A549 (cell line): ENCODE measurements around the gene DHX8. TPM values are rescaled to one million over a fixed set of nuclear protein-coding genes. Genes with fewer than 3 reads are reported as not detected.

Experiments
- ATAC-seq, 2 experiments: fragments of 200-7000 bp in 1 of 2; fragments of >200 bp in 1 of 2; cut with Nextera tagmentation in 1 of 2; cut with Tn5 transposase in 1 of 2; 3 replicates each; pipeline versions ENCODE4 v1.8.0 to v1.9.1; 2018 to 2020; ENCODE audit warnings: mild to moderate bottlenecking in 1 of 2, moderate library complexity in 1 of 2
- CTCF ChIA-PET: fragments of 300-600 bp; sonication (Branson Sonifier 250); formaldehyde crosslinking; extraction: SDS; loops from one replicate; lab custom pipeline; 2021; ENCODE audit warnings: antibody characterized with exemption, inconsistent platforms; lab: Yijun Ruan, JAX
- POLR2A ChIA-PET: fragments of 350-600 bp; formaldehyde crosslinking; extraction: SDS; loops from one replicate; lab custom pipeline; 2021; ENCODE audit warnings: antibody characterized with exemption, inconsistent platforms; lab: Yijun Ruan, JAX
- DNase-seq, 2 experiments: peaks; one replicate each; pipeline versions ENCODE4 v3.0.0 to v3.0.0-alpha.2; 2011 to 2016; ENCODE audit warnings: low read depth in 1 of 2, low spot score in 1 of 2
- FAIRE-seq: peaks from 2 replicates; lab custom pipeline; 2011; peaks lifted over from hg19 to GRCh38; lab: Jason Lieb, UNC
- H3K27ac ChIP-seq, 2 experiments: fragments of >200 bp; sonication (Bioruptor Twin); formaldehyde crosslinking; 3 replicates each; pipeline ENCODE4 v1.5.1; 2016 to 2017
- H3K4me1 ChIP-seq: fragments of >200 bp; sonication (Bioruptor Twin); formaldehyde crosslinking; 3 replicates; pipeline ENCODE4 v1.6.1; 2016
- H3K4me2 ChIP-seq: fragments of >200 bp; sonication (Bioruptor Twin); formaldehyde crosslinking; 3 replicates; pipeline ENCODE4 v1.6.1; 2016
- H3K4me3 ChIP-seq: fragments of >200 bp; sonication (Bioruptor Twin); formaldehyde crosslinking; 3 replicates; pipeline ENCODE4 v1.5.1; 2016
- H3K9me3 ChIP-seq: fragments of >200 bp; sonication (Bioruptor Twin); formaldehyde crosslinking; 3 replicates; pipeline ENCODE4 v1.6.1; 2016
- BHLHE40 ChIP-seq: IDR thresholded peaks from 2 replicates; pipeline ENCODE4 v1.6.1; 2012; ENCODE audit warnings: low read depth, low read length, inconsistent platforms
- CTCF ChIP-seq: fragments of >200 bp; sonication (Bioruptor Twin); formaldehyde crosslinking; IDR thresholded peaks from 3 replicates; pipeline ENCODE4 v1.5.1; 2016
- ESRRA ChIP-seq: fragments of 150-350 bp; IDR thresholded peaks from 2 replicates; pipeline ENCODE4 v1.6.1; 2014; ENCODE audit warnings: mild to moderate bottlenecking, low read length, borderline replicate concordance
- HOXB5 ChIP-seq: fragments of 250-450 bp; sonication (Bioruptor Pico); IDR thresholded peaks from 2 replicates; pipeline ENCODE4 v1.5.0; 2020; ENCODE audit warnings: mild to moderate bottlenecking, moderate library complexity
- JUN ChIP-seq, 2 experiments: fragments of >200 bp; sonication (Bioruptor Twin); formaldehyde crosslinking; IDR thresholded peaks; 2 replicates in 1 of 2; 3 replicates in 1 of 2; pipeline ENCODE4 v1.6.1; 2016 to 2017
- KDM1A ChIP-seq: fragments of 200-600 bp; sonication (generic); IDR thresholded peaks from 2 replicates; pipeline ENCODE4 v1.6.1; 2016; ENCODE audit warnings: low read depth, mild to moderate bottlenecking
- MYC ChIP-seq: IDR thresholded peaks from 2 replicates; pipeline ENCODE4 v1.6.1; 2012; ENCODE audit warnings: mild to moderate bottlenecking, inconsistent platforms, low read length, improper control_type of control experiment, borderline replicate concordance
- NFE2L2 ChIP-seq: fragments of 150-350 bp; conservative IDR thresholded peaks from 2 replicates; pipeline ENCODE4 v1.6.1; 2014; ENCODE audit warnings: low read length
- NPAS2 ChIP-seq: fragments of 250-450 bp; sonication (Bioruptor Pico); IDR thresholded peaks from 2 replicates; pipeline ENCODE4 v1.8.0; 2022; ENCODE audit warnings: mild to moderate bottlenecking, moderate library complexity, borderline replicate concordance
- NR3C1 ChIP-seq: fragments of >200 bp; sonication (Bioruptor Twin); formaldehyde crosslinking; IDR thresholded peaks from 3 replicates; pipeline ENCODE4 v1.6.1; 2017
- PBX3 ChIP-seq: IDR thresholded peaks from 2 replicates; pipeline ENCODE4 v1.6.1; 2012
- RFX5 ChIP-seq: fragments of 450-650 bp; IDR thresholded peaks from 2 replicates; pipeline ENCODE4 v1.7.1; 2014; ENCODE audit warnings: antibody characterized with exemption, mild to moderate bottlenecking, moderate library complexity
- ZC3H11A ChIP-seq: fragments of 450-650 bp; IDR thresholded peaks from 2 replicates; pipeline ENCODE4 v1.6.1; 2014; ENCODE audit warnings: antibody characterized with exemption, mild to moderate bottlenecking
- WGBS: methylation state at CpG from one replicate; pipeline ENCODE4 v1.1.6; 2017; ENCODE audit errors: missing lambda C conversion rate; 5-methylcytosine and 5-hydroxymethylcytosine counted together
- polyA plus RNA-seq, 4 experiments: library from polyadenylated mRNA; depleted of rRNA in 3 of 4; stranded (reverse); fragments of >200 nt; fragmentation: RNase III in 1 of 4; extraction: RNeasy Plus Mini Kit Qiagen cat#74134 plus additional on column Dnase treatment in 1 of 4; gene quantifications; 2 replicates in 3 of 4; 3 replicates in 1 of 4; pipeline ENCODE4 v1.2.3, GENCODE V29; 2011 to 2017
- TF ChIP-seq, protein P1 (sequence below): fragments of >200 bp; sonication (Bioruptor Twin); formaldehyde crosslinking; IDR thresholded peaks from 2 replicates; pipeline ENCODE4 v1.6.1; 2016
- TF ChIP-seq, protein P2 (sequence below): fragments of 200-600 bp; sonication (generic); IDR thresholded peaks from 2 replicates; pipeline ENCODE4 v1.6.1; 2016; ENCODE audit warnings: antibody characterized with exemption, mild to moderate bottlenecking, moderate library complexity
- TF ChIP-seq, protein P3 (sequence below): IDR thresholded peaks from 2 replicates; pipeline ENCODE4 v1.6.1; 2012
- TF ChIP-seq, protein P4 (sequence below): fragments of >200 bp; sonication (Bioruptor Twin); formaldehyde crosslinking; IDR thresholded peaks from 3 replicates; pipeline ENCODE4 v1.6.1; 2016

Gene DHX8
- polyA plus RNA-seq, 2 of the 4 experiments (the other 2 are of a cell fraction): 33.2 to 66.0 TPM

GRCh38 chr17:43443381-43443780, 40.4 kb upstream of the DHX8 start:
- DNase-seq (no peak), FAIRE-seq (no peak), ATAC-seq (no peak; a peak in 1 of 6 replicates)
- Histone ChIP-seq H3K4me1 (peaks cover 36% of the 10 kb centered on the region), H3K9me3 (0 out of 3 replicates have a peak, but pooled peaks cover 2% of the 10 kb centered on the region), H3K27ac (peak overlapping the region; percentile 56 to 59), H3K4me2 (peak overlapping the region; percentile 6; the same call in 2 of the 3 replicates), H3K4me3 (no peak overlapping the region)
- ChIA-PET CTCF (interaction anchor here (0.6 to 4.9 kb wide), 8 partner anchors 9 to 230 kb away, joined by 3 to 29 read pairs (median 4); partner anchors contain the start of gene DHX8), POLR2A (interaction anchor here (1.0 to 2.8 kb wide), 2 partner anchors 40 to 44 kb away, joined by 4 to 11 read pairs; partner anchors contain the start of genes ARL4D and DHX8)
- TF ChIP-seq ESRRA (no peak), ZC3H11A (no peak), NR3C1 (no peak), HOXB5 (CRISPR knock-in tag) (no peak), PBX3 (no peak), MYC (no peak), BHLHE40 (no peak), NFE2L2 (no peak), CTCF (no peak), KDM1A (no peak), JUN (IDR thresholded peaks at IDR 0.05) (no peak), NPAS2 (CRISPR knock-in tag) (no peak), RFX5 (no peak)
- TF ChIP-seq, protein P1, sequence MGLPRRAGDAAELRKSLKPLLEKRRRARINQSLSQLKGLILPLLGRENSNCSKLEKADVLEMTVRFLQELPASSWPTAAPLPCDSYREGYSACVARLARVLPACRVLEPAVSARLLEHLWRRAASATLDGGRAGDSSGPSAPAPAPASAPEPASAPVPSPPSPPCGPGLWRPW: no peak
- TF ChIP-seq, protein P2, sequence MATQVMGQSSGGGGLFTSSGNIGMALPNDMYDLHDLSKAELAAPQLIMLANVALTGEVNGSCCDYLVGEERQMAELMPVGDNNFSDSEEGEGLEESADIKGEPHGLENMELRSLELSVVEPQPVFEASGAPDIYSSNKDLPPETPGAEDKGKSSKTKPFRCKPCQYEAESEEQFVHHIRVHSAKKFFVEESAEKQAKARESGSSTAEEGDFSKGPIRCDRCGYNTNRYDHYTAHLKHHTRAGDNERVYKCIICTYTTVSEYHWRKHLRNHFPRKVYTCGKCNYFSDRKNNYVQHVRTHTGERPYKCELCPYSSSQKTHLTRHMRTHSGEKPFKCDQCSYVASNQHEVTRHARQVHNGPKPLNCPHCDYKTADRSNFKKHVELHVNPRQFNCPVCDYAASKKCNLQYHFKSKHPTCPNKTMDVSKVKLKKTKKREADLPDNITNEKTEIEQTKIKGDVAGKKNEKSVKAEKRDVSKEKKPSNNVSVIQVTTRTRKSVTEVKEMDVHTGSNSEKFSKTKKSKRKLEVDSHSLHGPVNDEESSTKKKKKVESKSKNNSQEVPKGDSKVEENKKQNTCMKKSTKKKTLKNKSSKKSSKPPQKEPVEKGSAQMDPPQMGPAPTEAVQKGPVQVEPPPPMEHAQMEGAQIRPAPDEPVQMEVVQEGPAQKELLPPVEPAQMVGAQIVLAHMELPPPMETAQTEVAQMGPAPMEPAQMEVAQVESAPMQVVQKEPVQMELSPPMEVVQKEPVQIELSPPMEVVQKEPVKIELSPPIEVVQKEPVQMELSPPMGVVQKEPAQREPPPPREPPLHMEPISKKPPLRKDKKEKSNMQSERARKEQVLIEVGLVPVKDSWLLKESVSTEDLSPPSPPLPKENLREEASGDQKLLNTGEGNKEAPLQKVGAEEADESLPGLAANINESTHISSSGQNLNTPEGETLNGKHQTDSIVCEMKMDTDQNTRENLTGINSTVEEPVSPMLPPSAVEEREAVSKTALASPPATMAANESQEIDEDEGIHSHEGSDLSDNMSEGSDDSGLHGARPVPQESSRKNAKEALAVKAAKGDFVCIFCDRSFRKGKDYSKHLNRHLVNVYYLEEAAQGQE: no peak
- TF ChIP-seq, protein P3, sequence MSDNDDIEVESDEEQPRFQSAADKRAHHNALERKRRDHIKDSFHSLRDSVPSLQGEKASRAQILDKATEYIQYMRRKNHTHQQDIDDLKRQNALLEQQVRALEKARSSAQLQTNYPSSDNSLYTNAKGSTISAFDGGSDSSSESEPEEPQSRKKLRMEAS: no peak
- TF ChIP-seq, protein P4, sequence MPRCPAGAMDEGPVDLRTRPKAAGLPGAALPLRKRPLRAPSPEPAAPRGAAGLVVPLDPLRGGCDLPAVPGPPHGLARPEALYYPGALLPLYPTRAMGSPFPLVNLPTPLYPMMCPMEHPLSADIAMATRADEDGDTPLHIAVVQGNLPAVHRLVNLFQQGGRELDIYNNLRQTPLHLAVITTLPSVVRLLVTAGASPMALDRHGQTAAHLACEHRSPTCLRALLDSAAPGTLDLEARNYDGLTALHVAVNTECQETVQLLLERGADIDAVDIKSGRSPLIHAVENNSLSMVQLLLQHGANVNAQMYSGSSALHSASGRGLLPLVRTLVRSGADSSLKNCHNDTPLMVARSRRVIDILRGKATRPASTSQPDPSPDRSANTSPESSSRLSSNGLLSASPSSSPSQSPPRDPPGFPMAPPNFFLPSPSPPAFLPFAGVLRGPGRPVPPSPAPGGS: no peak
- 76% methylated on average over 3 of the region's 3 CpGs for WGBS
